ENCODE data around the gene MUC5AC.

GRCh38 chr11:1140642-1141490 lies 16.9 kb upstream of the MUC5AC start:
- no peak for TF ChIP-seq CTCF (IDR thresholded peaks at IDR 0.05; ENCODE audit: poor library complexity, severe bottlenecking)
- TF ChIP-seq TAF1 (IDR thresholded peaks at IDR 0.05; ENCODE audit: low read depth) = no peak
- TF ChIP-seq POLR2AphosphoS5 (IDR thresholded peaks at IDR 0.05) = no peak
